ENCODE results near the gene PTOV1. TPM values are rescaled to one million over a fixed set of nuclear protein-coding genes. Genes with fewer than 3 reads are reported as not detected.
A peak's percentile ranks its signal among the peaks of the same experiment; 100 is the strongest.

The PTOV1 gene
- total and polyA plus RNA-seq, 2 of the 13 experiments (the other 11 are each of a cell fraction or from before 2014, with no cell fraction given), result 63.5 to 68.5 TPM

DNA sequence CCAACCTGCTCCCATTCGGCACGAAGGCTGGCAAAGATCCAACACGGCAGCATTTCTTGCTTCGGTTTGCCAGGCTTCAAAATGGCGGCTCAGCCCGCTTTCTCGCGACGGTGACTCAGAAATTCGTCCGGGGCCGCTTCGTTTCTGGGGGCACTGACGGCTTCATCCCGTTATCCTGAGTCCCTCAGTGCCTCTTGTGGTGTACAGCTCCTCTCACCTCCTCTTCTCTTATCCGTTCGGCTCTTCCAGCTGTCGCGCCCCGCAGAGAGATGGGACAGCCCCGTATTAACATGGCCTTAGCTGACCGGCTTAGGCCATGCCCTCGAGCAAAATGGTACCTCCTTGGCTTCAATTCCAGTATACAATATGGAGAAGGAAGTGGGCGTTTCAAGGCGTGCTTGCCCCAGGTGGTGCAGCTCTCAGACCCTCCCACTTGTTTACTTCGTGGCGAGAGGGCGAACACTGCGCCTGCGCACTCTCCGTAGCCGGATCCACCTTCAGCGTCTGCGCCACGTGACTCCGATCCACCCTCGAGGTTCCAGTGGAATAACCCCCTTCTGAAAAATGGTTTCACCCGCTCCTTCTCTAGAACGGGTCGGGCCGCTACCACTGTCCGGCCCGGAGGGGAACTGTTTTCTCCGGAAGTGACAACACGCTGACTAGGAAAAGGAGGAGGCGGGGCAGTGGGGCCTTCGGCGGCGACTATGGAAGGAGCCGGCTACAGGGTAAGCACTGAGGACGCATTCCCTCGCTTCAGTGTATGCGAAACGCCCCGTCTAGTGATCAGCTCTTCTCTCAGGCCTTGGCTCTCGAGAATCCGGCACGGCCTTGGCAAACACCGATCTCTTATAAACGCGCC, 26.3 kb downstream of the PTOV1 start, which contains the start of the genes AKT1S1 and TBC1D17 (continued):
- TF ChIP-seq CREB1 (IDR thresholded peaks at IDR 0.05) (peak; percentile 93), CREB1 (CRISPR knock-in tag; IDR thresholded peaks at IDR 0.05) (peak; percentile 96), ATF7 (IDR thresholded peaks at IDR 0.05) (peak; percentile 83), ATF7 (CRISPR knock-in tag; IDR thresholded peaks at IDR 0.05) (no peak), MZF1 (CRISPR knock-in tag; IDR thresholded peaks at IDR 0.05; ENCODE audit: borderline replicate concordance) (no peak), ZKSCAN8 (CRISPR knock-in tag; IDR thresholded peaks at IDR 0.05; ENCODE audit: borderline replicate concordance) (peak; percentile 52; the same call in 1 of the 2 replicates), NCOR1 (IDR thresholded peaks at IDR 0.05; ENCODE audit: borderline replicate concordance, low read length) (peak; percentile 17; the same call in 1 of the 2 replicates), MAF1 (CRISPR knock-in tag; IDR thresholded peaks at IDR 0.05; ENCODE audit: borderline replicate concordance) (no peak), CBX1 (IDR thresholded peaks at IDR 0.05; ENCODE audit: low read depth) (peak; percentile 31), ZNF670 (CRISPR knock-in tag; IDR thresholded peaks at IDR 0.05; ENCODE audit: borderline replicate concordance) (peak; percentile 60; the same call in 1 of the 2 replicates), MEIS2 (CRISPR knock-in tag; IDR thresholded peaks at IDR 0.05) (0 out of 2 replicates have a peak, but pooled peaks have one; percentile 22), ZNF644 (CRISPR knock-in tag; IDR thresholded peaks at IDR 0.05; ENCODE audit: low read depth) (0 out of 2 replicates have a peak, but pooled peaks have one; percentile 4), BRCA1 (CRISPR knock-in tag; IDR thresholded peaks at IDR 0.05) (0 out of 2 replicates have a peak, but pooled peaks have one; percentile 67), NKX3-1 (CRISPR knock-in tag; IDR thresholded peaks at IDR 0.05) (0 out of 2 replicates have a peak, but pooled peaks have one; percentile 16), ZNF451 (CRISPR knock-in tag; IDR thresholded peaks at IDR 0.05) (no peak), HNRNPLL (IDR thresholded peaks at IDR 0.05; ENCODE audit: low read depth, low read length, poor library complexity, severe bottlenecking) (peak; percentile 87), DMAP1 (CRISPR knock-in tag; IDR thresholded peaks at IDR 0.05) (peak; percentile 71), ZBTB21 (CRISPR knock-in tag; IDR thresholded peaks at IDR 0.05) (no peak; the same call in 1 of the 2 replicates), YEATS2 (CRISPR knock-in tag; IDR thresholded peaks at IDR 0.05; ENCODE audit: borderline replicate concordance) (peak; percentile 82), ELF1 (CRISPR knock-in tag; IDR thresholded peaks at IDR 0.05) (peak; percentile 87), ZNF138 (CRISPR knock-in tag; IDR thresholded peaks at IDR 0.05; ENCODE audit: low read depth) (0 out of 2 replicates have a peak, but pooled peaks have one; percentile 76), ZFP82 (CRISPR knock-in tag; IDR thresholded peaks at IDR 0.05; ENCODE audit: borderline replicate concordance) (peak; percentile 10; the same call in 1 of the 2 replicates), ZNF335 (CRISPR knock-in tag; IDR thresholded peaks at IDR 0.05) (0 out of 2 replicates have a peak, but pooled peaks have one; percentile 4), PHF5A (CRISPR knock-in tag; IDR thresholded peaks at IDR 0.05; ENCODE audit: low read depth, unreplicated experiment) (peak; percentile 46)
- TF ChIP-seq, protein P1, sequence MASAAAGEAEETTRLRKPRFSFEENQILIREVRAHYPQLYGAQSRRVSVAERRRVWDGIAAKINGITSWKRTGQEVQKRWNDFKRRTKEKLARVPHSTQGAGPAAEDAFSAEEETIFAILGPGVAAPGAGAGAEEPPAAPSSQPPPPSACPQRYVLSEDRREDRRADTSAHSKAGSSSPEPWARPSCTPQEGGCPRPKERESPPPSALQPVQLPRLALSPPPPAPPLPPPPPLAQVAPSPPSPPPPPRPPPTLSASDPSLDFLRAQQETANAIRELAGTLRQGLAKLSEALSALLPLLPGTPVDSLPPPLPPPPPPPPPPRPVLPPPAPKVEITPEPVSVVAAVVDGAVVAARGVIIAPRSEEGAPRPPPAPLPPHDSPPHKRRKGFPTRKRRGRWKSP (CRISPR knock-in tag; IDR thresholded peaks at IDR 0.05), result 0 out of 2 replicates have a peak, but pooled peaks have one; percentile 46
- TF ChIP-seq, protein P2, sequence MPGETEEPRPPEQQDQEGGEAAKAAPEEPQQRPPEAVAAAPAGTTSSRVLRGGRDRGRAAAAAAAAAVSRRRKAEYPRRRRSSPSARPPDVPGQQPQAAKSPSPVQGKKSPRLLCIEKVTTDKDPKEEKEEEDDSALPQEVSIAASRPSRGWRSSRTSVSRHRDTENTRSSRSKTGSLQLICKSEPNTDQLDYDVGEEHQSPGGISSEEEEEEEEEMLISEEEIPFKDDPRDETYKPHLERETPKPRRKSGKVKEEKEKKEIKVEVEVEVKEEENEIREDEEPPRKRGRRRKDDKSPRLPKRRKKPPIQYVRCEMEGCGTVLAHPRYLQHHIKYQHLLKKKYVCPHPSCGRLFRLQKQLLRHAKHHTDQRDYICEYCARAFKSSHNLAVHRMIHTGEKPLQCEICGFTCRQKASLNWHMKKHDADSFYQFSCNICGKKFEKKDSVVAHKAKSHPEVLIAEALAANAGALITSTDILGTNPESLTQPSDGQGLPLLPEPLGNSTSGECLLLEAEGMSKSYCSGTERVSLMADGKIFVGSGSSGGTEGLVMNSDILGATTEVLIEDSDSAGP (CRISPR knock-in tag; IDR thresholded peaks at IDR 0.05; ENCODE audit: borderline replicate concordance), result 0 out of 2 replicates have a peak, but pooled peaks have one; percentile 5
- TF ChIP-seq, protein P3, sequence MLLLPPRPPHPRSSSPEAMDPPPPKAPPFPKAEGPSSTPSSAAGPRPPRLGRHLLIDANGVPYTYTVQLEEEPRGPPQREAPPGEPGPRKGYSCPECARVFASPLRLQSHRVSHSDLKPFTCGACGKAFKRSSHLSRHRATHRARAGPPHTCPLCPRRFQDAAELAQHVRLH (CRISPR knock-in tag; IDR thresholded peaks at IDR 0.05; ENCODE audit: borderline replicate concordance, low read depth), result peak; percentile 43; the same call in 1 of the 2 replicates
- TF ChIP-seq, protein P4, sequence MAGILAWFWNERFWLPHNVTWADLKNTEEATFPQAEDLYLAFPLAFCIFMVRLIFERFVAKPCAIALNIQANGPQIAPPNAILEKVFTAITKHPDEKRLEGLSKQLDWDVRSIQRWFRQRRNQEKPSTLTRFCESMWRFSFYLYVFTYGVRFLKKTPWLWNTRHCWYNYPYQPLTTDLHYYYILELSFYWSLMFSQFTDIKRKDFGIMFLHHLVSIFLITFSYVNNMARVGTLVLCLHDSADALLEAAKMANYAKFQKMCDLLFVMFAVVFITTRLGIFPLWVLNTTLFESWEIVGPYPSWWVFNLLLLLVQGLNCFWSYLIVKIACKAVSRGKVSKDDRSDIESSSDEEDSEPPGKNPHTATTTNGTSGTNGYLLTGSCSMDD (CRISPR knock-in tag; IDR thresholded peaks at IDR 0.05), result no peak

All from HepG2 (cell line).